Measurements from ENCODE around the gene CDCA7L. TPM values are rescaled to one million over a fixed set of nuclear protein-coding genes. Genes with fewer than 3 reads are reported as not detected.

The CDCA7L gene
- total and polyA plus RNA-seq, 4 donors: 2.2 to 22.6 (median 5.4) TPM

- Histone ChIP-seq H3K9ac (ENCODE audit: low read depth in 1 of 2, low read length in 2 of 2) (no peak overlapping the region), H3K4me3 (ENCODE audit: low read depth in 1 of 3, low read length in 3 of 3) (no peak overlapping the region), H3K36me3 (ENCODE audit: control insufficient read depth in 4 of 4, insufficient read depth in 3 of 4, low read depth in 1 of 4, low read length in 3 of 4) (peaks cover 0 to 3% (median 0%) of the 10 kb centered on the region in 4 donors), H3K27me3 (ENCODE audit: control insufficient read depth in 4 of 4, insufficient read depth in 4 of 4, low read length in 3 of 4) (no peaks in the 10 kb centered on the region), H3K27ac (ENCODE audit: low read depth in 1 of 2, low read length in 2 of 2) (no peak overlapping the region), H3K9me3 (ENCODE audit: control insufficient read depth in 4 of 4, low read length in 3 of 4) (no peaks in the 10 kb centered on the region), H3K4me1 (ENCODE audit: control insufficient read depth in 4 of 4, insufficient read depth in 4 of 4, low read length in 3 of 4) (no peaks in the 10 kb centered on the region)
- no peak for DNase-seq (ENCODE audit: low spot score)
- no peak for TF ChIP-seq ATF3 (IDR thresholded peaks at IDR 0.05)
- no peak for TF ChIP-seq RAD21 (IDR thresholded peaks at IDR 0.05)
- TF ChIP-seq HNF4A (conservative IDR thresholded peaks at IDR 0.05): no peak
- TF ChIP-seq SP1 (IDR thresholded peaks at IDR 0.05): no peak
- WGBS: 93% methylated on average over 3 of the region's 3 CpGs
These were observed 54.4 kb downstream of the CDCA7L start for GRCh38 chr7:21891291-21891690.

- H3K9ac ChIP-seq (ENCODE audit: low read depth in 1 of 2, low read length in 2 of 2): no peak overlapping the region
- no peaks in the 10 kb centered on the region for H3K36me3 ChIP-seq (ENCODE audit: control insufficient read depth in 4 of 4, insufficient read depth in 3 of 4, low read depth in 1 of 4, low read length in 3 of 4)
- no peak for TF ChIP-seq ATF3 (IDR thresholded peaks at IDR 0.05)
- no peak overlapping the region for H3K4me3 ChIP-seq (ENCODE audit: low read depth in 1 of 3, low read length in 3 of 3)
- WGBS: 91% methylated on average over 4 of the region's 4 CpGs
- no peak overlapping the region for H3K27ac ChIP-seq (ENCODE audit: low read depth in 1 of 2, low read length in 2 of 2)
- DNase-seq (ENCODE audit: low spot score): no peak
- no peaks in the 10 kb centered on the region for H3K9me3 ChIP-seq (ENCODE audit: control insufficient read depth in 4 of 4, low read length in 3 of 4)
- no peaks in the 10 kb centered on the region for H3K27me3 ChIP-seq (ENCODE audit: control insufficient read depth in 4 of 4, insufficient read depth in 4 of 4, low read length in 3 of 4)
- no peaks in the 10 kb centered on the region for H3K4me1 ChIP-seq (ENCODE audit: control insufficient read depth in 4 of 4, insufficient read depth in 4 of 4, low read length in 3 of 4)
These were observed 57.9 kb downstream of the CDCA7L start for GRCh38 chr7:21887779-21888178.

GRCh38 chr7:21887353-21887752, 58.3 kb downstream of the CDCA7L start:
- 82% methylated on average over 2 of the region's 2 CpGs for WGBS
- H3K4me1 ChIP-seq (ENCODE audit: control insufficient read depth in 4 of 4, insufficient read depth in 4 of 4, low read length in 3 of 4): no peaks in the 10 kb centered on the region
- DNase-seq (ENCODE audit: low spot score): no peak
- no peaks in the 10 kb centered on the region for H3K27me3 ChIP-seq (ENCODE audit: control insufficient read depth in 4 of 4, insufficient read depth in 4 of 4, low read length in 3 of 4)
- no peak overlapping the region for H3K9ac ChIP-seq (ENCODE audit: low read depth in 1 of 2, low read length in 2 of 2)
- TF ChIP-seq REST (IDR thresholded peaks at IDR 0.05) (no peak), FOXA1 (IDR thresholded peaks at IDR 0.05) (no peak)
- no peak overlapping the region for H3K27ac ChIP-seq (ENCODE audit: low read depth in 1 of 2, low read length in 2 of 2)
- no peaks in the 10 kb centered on the region for H3K9me3 ChIP-seq (ENCODE audit: control insufficient read depth in 4 of 4, low read length in 3 of 4)
- H3K36me3 ChIP-seq (ENCODE audit: control insufficient read depth in 4 of 4, insufficient read depth in 3 of 4, low read depth in 1 of 4, low read length in 3 of 4): no peaks in the 10 kb centered on the region
- no peak overlapping the region for H3K4me3 ChIP-seq (ENCODE audit: low read depth in 1 of 3, low read length in 3 of 3)

- WGBS: 72% methylated on average over 4 of the region's 4 CpGs
- no peak for TF ChIP-seq EGR1 (IDR thresholded peaks at IDR 0.05; ENCODE audit: low read depth in 2 of 2)
- TF ChIP-seq HNF4A (conservative IDR thresholded peaks at IDR 0.05): no peak
- TF ChIP-seq FOXA2 (IDR thresholded peaks at IDR 0.05): no peak
- TF ChIP-seq RXRA (IDR thresholded peaks at IDR 0.05): no peak
- no peak for TF ChIP-seq FOXA1 (IDR thresholded peaks at IDR 0.05)
- no peak for TF ChIP-seq NR2F2 (IDR thresholded peaks at IDR 0.05)
- no peak for TF ChIP-seq HNF4G (IDR thresholded peaks at IDR 0.05)
- TF ChIP-seq TAF1 (conservative IDR thresholded peaks at IDR 0.05): no peak
- TF ChIP-seq GABPA (IDR thresholded peaks at IDR 0.05 in 1 of 2, conservative IDR thresholded peaks at IDR 0.05 in 1 of 2): no peak
- TF ChIP-seq SP1 (IDR thresholded peaks at IDR 0.05): no peak
- no peak for TF ChIP-seq ATF3 (IDR thresholded peaks at IDR 0.05)
- TF ChIP-seq MAX (IDR thresholded peaks at IDR 0.05): no peak
- TF ChIP-seq JUND (IDR thresholded peaks at IDR 0.05): no peak
- H3K4me3 ChIP-seq (ENCODE audit: low read depth in 1 of 3, low read length in 3 of 3): no peak overlapping the region
- H3K4me1 ChIP-seq (ENCODE audit: control insufficient read depth in 4 of 4, insufficient read depth in 4 of 4, low read length in 3 of 4): no peaks in the 10 kb centered on the region
- no peaks in the 10 kb centered on the region for H3K9me3 ChIP-seq (ENCODE audit: control insufficient read depth in 4 of 4, low read length in 3 of 4)
- H3K27me3 ChIP-seq (ENCODE audit: control insufficient read depth in 4 of 4, insufficient read depth in 4 of 4, low read length in 3 of 4): no peaks in the 10 kb centered on the region
- no peak overlapping the region for H3K27ac ChIP-seq (ENCODE audit: low read depth in 1 of 2, low read length in 2 of 2)
- DNase-seq (ENCODE audit: low spot score): no peak
- no peaks in the 10 kb centered on the region for H3K36me3 ChIP-seq (ENCODE audit: control insufficient read depth in 4 of 4, insufficient read depth in 3 of 4, low read depth in 1 of 4, low read length in 3 of 4)
- no peak overlapping the region for H3K9ac ChIP-seq (ENCODE audit: low read depth in 1 of 2, low read length in 2 of 2)
These were observed 59.3 kb downstream of the CDCA7L start for GRCh38 chr7:21886396-21886795.

Data from liver (tissue), 9 donors.